K562 (cell line): ENCODE data around the gene CERS4. TPM values are rescaled to one million over a fixed set of nuclear protein-coding genes. Genes with fewer than 3 reads are reported as not detected.

ENCODE experiments used
- ARNT ChIP-seq, 2 experiments: fragments of 450-650 bp; IDR thresholded peaks; 2 replicates each; pipeline ENCODE4 v1.6.1; 2016; ENCODE audit warnings: mild to moderate bottlenecking in 1 of 2
- CBX2 ChIP-seq: fragments of 200-600 bp; sonication (generic); IDR thresholded peaks from one replicate; pipeline ENCODE4 v1.6.1; 2012; ENCODE audit warnings: mild to moderate bottlenecking, low read length, inconsistent platforms; ENCODE audit not compliant: insufficient read depth, poor library complexity, severe bottlenecking
- CHD1 ChIP-seq: fragments of 200-600 bp; sonication (generic); IDR thresholded peaks from one replicate; pipeline ENCODE4 v1.6.1; 2012; ENCODE audit warnings: mild to moderate bottlenecking, moderate library complexity, low read length, inconsistent platforms
- E2F3 ChIP-seq: fragments of 250-450 bp; sonication (Bioruptor Pico); IDR thresholded peaks from 2 replicates; pipeline ENCODE4 v1.4.0; 2020; ENCODE audit warnings: mild to moderate bottlenecking
- E2F8 ChIP-seq: fragments of 450-650 bp; IDR thresholded peaks from 2 replicates; pipeline ENCODE4 v1.7.1; 2018; ENCODE audit warnings: mild to moderate bottlenecking, low read depth; ENCODE audit not compliant: partially characterized antibody
- FIP1L1 ChIP-seq: fragments of 200-400 bp; formaldehyde crosslinking; IDR thresholded peaks from 2 replicates; pipeline ENCODE4 v1.6.1; 2018; ENCODE audit warnings: mild to moderate bottlenecking, low read depth, low read length; ENCODE audit not compliant: poor library complexity, severe bottlenecking
- FOSL1 ChIP-seq: fragments of 200-800 bp; sonication (Bioruptor generic); conservative IDR thresholded peaks from 2 replicates; pipeline ENCODE4 v1.6.1; 2016; ENCODE audit warnings: missing genetic modification characterization, missing compliant biosample characterization
- FOXA3 ChIP-seq, 2 experiments: fragments of 450-650 bp in 1 of 2; sonication (generic) in 1 of 2; formaldehyde crosslinking; IDR thresholded peaks in 1 of 2; conservative IDR thresholded peaks in 1 of 2; 2 replicates each; pipeline versions ENCODE4 v1.4.0 to v1.8.0; 2020 to 2022; ENCODE audit warnings: mild to moderate bottlenecking in 2 of 2, missing genetic modification reagents in 1 of 2
- HMG20A ChIP-seq: fragments of 450-650 bp; formaldehyde crosslinking; conservative IDR thresholded peaks from 2 replicates; pipeline ENCODE4 v1.4.0; 2020; ENCODE audit warnings: mild to moderate bottlenecking, mixed read lengths
- L3MBTL2 ChIP-seq: fragments of 450-650 bp; IDR thresholded peaks from 2 replicates; pipeline ENCODE4 v1.6.1; 2016; ENCODE audit warnings: mild to moderate bottlenecking, moderate library complexity
- MEF2D ChIP-seq: conservative IDR thresholded peaks from 2 replicates; pipeline ENCODE4 v1.6.1; 2016; ENCODE audit warnings: low read depth, missing genetic modification characterization, missing compliant biosample characterization
- MXD1 ChIP-seq: fragments of 250-450 bp; sonication (Bioruptor Pico); IDR thresholded peaks from 2 replicates; pipeline ENCODE4 v1.8.0; 2021; ENCODE audit warnings: borderline replicate concordance, mild to moderate bottlenecking, moderate library complexity; ENCODE audit not compliant: poor library complexity, severe bottlenecking
- PRPF4 ChIP-seq: fragments of 200-400 bp; formaldehyde crosslinking; IDR thresholded peaks from one replicate; pipeline ENCODE4 v1.6.1; 2017; ENCODE audit warnings: low read length, low read depth, mild to moderate bottlenecking; ENCODE audit not compliant: insufficient read depth, poor library complexity, severe bottlenecking
- STAG1 ChIP-seq: sonication (generic); formaldehyde crosslinking; IDR thresholded peaks from 2 replicates; pipeline ENCODE4 v1.5.0; 2020; ENCODE audit warnings: missing genetic modification reagents, borderline replicate concordance
- TBP ChIP-seq: optimal IDR thresholded peaks from 2 replicates; pipeline ENCODE3; 2011; ENCODE audit warnings: low read depth, low read length, improper control_type of control experiment
- ZNF197 ChIP-seq: fragments of 200-800 bp; sonication (Bioruptor generic); IDR thresholded peaks from 2 replicates; pipeline ENCODE4 v1.6.1; 2016; ENCODE audit warnings: low read depth, missing genetic modification characterization, missing compliant biosample characterization
- ZNF316 ChIP-seq: fragments of 450-650 bp; IDR thresholded peaks from 2 replicates; pipeline ENCODE4 v1.6.1; 2016
- ZNF445 ChIP-seq: fragments of 250-450 bp; sonication (Bioruptor Pico); IDR thresholded peaks from 2 replicates; pipeline ENCODE4 v1.4.0; 2020; ENCODE audit warnings: low read depth, mild to moderate bottlenecking, moderate library complexity
- ZNF639 ChIP-seq, 2 experiments: fragments of 200-800 bp in 1 of 2; sonication (Bioruptor generic) in 1 of 2; sonication (generic) in 1 of 2; formaldehyde crosslinking in 1 of 2; IDR thresholded peaks in 1 of 2; conservative IDR thresholded peaks in 1 of 2; 2 replicates each; pipeline versions ENCODE4 v1.5.0 to v1.6.1; 2016 to 2020; ENCODE audit warnings: missing compliant biosample characterization in 1 of 2, missing genetic modification characterization in 1 of 2, missing genetic modification reagents in 1 of 2
- ZNF655 ChIP-seq: fragments of 250-450 bp; sonication (Bioruptor Pico); IDR thresholded peaks from 2 replicates; pipeline ENCODE4 v1.5.0; 2021
- polyA plus RNA-seq, 8 experiments: library from polyadenylated mRNA; depleted of rRNA in 4 of 8; stranded (reverse) in 5 of 8; unstranded in 3 of 8; fragments of >200 nt; fragmentation: Nextera tagmentation in 2 of 8; fragmentation: Illumina TruSeq in 1 of 8; extraction: Ambion mirVana in 2 of 8; extraction: Trizol in 1 of 8; gene quantifications; 2 replicates each; pipeline versions ENCODE4 v1.2.1 to v1.2.3, GENCODE V29; 2011 to 2014; ENCODE audit warnings: inconsistent platforms in 1 of 8, missing spikeins in 1 of 8
- total RNA-seq, 7 experiments: library from RNA; depleted of rRNA in 6 of 7; stranded (reverse); fragments of >200 nt in 6 of 7; fragmentation: Illumina TruSeq in 2 of 7; extraction: Trizol in 2 of 7; gene quantifications; 2 replicates each; pipeline versions ENCODE4 v1.2.1 to v1.2.3, GENCODE V29; 2011 to 2021; ENCODE audit warnings: low replicate concordance in 1 of 7

CERS4 gene
- total and polyA plus RNA-seq, 9 of the 15 experiments (the other 6 are each of a cell fraction or from before 2014, with no cell fraction given): 0.14 to 4.4 (median 2.9) TPM; not detected in 1

- TF ChIP-seq FIP1L1 (peak; percentile 78), E2F8 (peak; percentile 74), HMG20A (CRISPR knock-in tag) (no peak), MXD1 (CRISPR knock-in tag) (peak; percentile 4), CBX2 (no peak), TBP (peak; percentile 62), CHD1 (no peak), FOXA3 (CRISPR knock-in tag; conservative IDR thresholded peaks at IDR 0.05 in 1 of 2, IDR thresholded peaks at IDR 0.05 in 1 of 2) (peak in 1 of 2 experiments; percentile 76; a peak in 1 of 4 replicates), PRPF4 (no peak), ZNF655 (no peak), FOSL1 (0 out of 2 replicates have a peak, but pooled peaks have one; percentile 37), STAG1 (CRISPR knock-in tag) (0 out of 2 replicates have a peak, but pooled peaks have one; percentile 43), ZNF639 (CRISPR knock-in tag; conservative IDR thresholded peaks at IDR 0.05 in 1 of 2, IDR thresholded peaks at IDR 0.05 in 1 of 2) (no peak), MEF2D (tag) (no peak), ZNF316 (0 out of 2 replicates have a peak, but pooled peaks have one; percentile 36), ARNT (IDR thresholded peaks at IDR 0.05) (peak in 1 of 2 experiments; percentile 98; a peak in 1 of 4 replicates), ZNF197 (CRISPR knock-in tag) (peak; percentile 50; the same call in 1 of the 2 replicates), ZNF445 (no peak), E2F3 (CRISPR knock-in tag) (peak; percentile 93), L3MBTL2 (peak; percentile 99)
Measured at GRCh38 chr19:8307965-8308866, 99.0 kb downstream of the CERS4 start, which contains the start of gene CD320 (continued).
